Endothelial cell (in vitro differentiated cells): ENCODE measurements around the gene MITF. TPM values are rescaled to one million over a fixed set of nuclear protein-coding genes. Genes with fewer than 3 reads are reported as not detected.

ENCODE experiments used
- DNase-seq: peaks from one replicate; pipeline ENCODE4 v3.0.0; 2021; ENCODE audit warnings: low spot score
- H3K27ac Mint-ChIP-seq: one replicate; pipeline ENCODE4 v1.8.0; 2021; ENCODE audit warnings: mixed read lengths, inconsistent platforms; ENCODE audit not compliant: unreplicated experiment
- H3K27me3 Mint-ChIP-seq: one replicate; pipeline ENCODE4 v1.8.0; 2021; ENCODE audit warnings: mild to moderate bottlenecking, moderate library complexity, mixed read lengths, inconsistent platforms; ENCODE audit not compliant: unreplicated experiment
- H3K36me3 Mint-ChIP-seq: one replicate; pipeline ENCODE4 v1.8.0; 2021; ENCODE audit warnings: mild to moderate bottlenecking, low read depth, mixed read lengths, inconsistent platforms; ENCODE audit not compliant: unreplicated experiment
- H3K4me1 Mint-ChIP-seq: one replicate; pipeline ENCODE4 v1.8.0; 2021; ENCODE audit warnings: mild to moderate bottlenecking, mixed read lengths, inconsistent platforms; ENCODE audit not compliant: unreplicated experiment
- H3K4me3 Mint-ChIP-seq: one replicate; pipeline ENCODE4 v1.8.0; 2021; ENCODE audit warnings: mild to moderate bottlenecking, mixed read lengths, inconsistent platforms; ENCODE audit not compliant: unreplicated experiment
- H3K9me3 Mint-ChIP-seq: one replicate; pipeline ENCODE4 v1.8.0; 2021; ENCODE audit warnings: mixed read lengths, inconsistent platforms; ENCODE audit not compliant: unreplicated experiment
- total RNA-seq: library from RNA; stranded (reverse); fragmentation: NEBNext Ultra II Directional; extraction: Animal tissue kit (Norgen Biotek cat#: 25700); gene quantifications from one replicate; pipeline ENCODE4 v1.2.1, GENCODE V29; 2021; ENCODE audit not compliant: unreplicated experiment
- TF ChIP-seq, protein P1 (sequence below): fragments of 200-600 bp; sonication (generic); IDR thresholded peaks from one replicate; pipeline ENCODE4 v1.5.0; 2021; ENCODE audit warnings: antibody characterized with exemption; ENCODE audit not compliant: unreplicated experiment

MITF gene
- total RNA-seq, 1 donor from 2014 or later: 1.7 TPM

DNA sequence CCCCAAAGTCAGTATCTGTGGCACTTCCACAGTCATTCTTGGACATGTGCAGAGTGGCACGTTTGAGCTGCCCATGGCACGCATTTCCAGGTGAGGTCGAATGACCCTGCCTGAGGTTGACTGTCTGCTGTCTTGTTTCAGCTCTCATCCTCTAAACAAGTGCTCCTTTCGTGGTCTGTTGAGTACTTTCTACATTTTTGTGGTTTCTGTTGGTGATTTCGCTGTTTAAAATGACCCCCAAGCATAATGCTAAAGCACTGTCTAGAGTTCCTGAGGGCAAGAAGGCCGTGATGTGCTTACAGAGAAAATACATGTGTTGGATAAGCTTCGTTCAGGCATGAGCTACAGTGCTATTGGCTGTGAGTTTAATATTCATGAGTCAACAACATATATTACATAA is 220.3 kb downstream of the MITF start:
- Mint-ChIP-seq H3K36me3 (no peaks in the 10 kb centered on the region), H3K4me1 (no peaks in the 10 kb centered on the region), H3K4me3 (no peak overlapping the region), H3K9me3 (no peaks in the 10 kb centered on the region), H3K27ac (no peak overlapping the region), H3K27me3 (no peaks in the 10 kb centered on the region)
- DNase-seq: no peak
- TF ChIP-seq, protein P1, sequence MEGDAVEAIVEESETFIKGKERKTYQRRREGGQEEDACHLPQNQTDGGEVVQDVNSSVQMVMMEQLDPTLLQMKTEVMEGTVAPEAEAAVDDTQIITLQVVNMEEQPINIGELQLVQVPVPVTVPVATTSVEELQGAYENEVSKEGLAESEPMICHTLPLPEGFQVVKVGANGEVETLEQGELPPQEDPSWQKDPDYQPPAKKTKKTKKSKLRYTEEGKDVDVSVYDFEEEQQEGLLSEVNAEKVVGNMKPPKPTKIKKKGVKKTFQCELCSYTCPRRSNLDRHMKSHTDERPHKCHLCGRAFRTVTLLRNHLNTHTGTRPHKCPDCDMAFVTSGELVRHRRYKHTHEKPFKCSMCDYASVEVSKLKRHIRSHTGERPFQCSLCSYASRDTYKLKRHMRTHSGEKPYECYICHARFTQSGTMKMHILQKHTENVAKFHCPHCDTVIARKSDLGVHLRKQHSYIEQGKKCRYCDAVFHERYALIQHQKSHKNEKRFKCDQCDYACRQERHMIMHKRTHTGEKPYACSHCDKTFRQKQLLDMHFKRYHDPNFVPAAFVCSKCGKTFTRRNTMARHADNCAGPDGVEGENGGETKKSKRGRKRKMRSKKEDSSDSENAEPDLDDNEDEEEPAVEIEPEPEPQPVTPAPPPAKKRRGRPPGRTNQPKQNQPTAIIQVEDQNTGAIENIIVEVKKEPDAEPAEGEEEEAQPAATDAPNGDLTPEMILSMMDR: no peak

DNA sequence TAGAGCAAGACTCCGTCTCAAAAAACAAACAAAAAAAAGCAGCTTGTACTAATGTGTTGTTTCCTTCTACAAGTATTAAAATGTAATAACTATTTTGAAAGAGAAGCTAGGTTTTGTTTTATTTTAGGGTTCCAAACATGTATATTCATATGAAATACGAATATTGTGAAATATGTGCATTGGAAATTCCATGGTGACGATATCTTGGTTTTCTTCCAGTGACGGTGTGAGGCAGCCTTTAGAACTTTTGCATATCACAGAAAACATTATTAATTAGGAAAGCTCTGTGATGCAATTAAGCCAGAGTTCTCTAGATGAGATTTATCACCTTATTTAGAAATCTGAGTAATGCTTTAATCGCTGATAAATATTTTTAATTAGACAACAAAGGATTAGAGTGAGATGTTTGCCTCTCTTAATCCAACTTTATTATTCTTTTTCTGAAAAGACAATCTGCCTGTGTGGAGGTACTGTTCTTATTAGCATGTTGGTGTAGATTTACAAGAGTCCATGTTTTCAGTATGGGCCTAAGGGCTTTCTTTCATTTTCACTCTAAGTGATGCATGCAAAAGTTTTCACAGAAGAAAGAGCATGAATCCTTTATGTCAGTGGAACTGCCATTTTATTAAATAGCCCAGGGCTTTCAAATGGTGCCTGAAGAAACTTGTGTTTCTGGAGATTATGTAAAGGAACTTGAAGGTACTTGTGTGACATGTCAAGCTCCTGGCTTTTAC is 222.6 kb downstream of the MITF start:
- Mint-ChIP-seq H3K4me1 (no peaks in the 10 kb centered on the region), H3K9me3 (no peaks in the 10 kb centered on the region), H3K27ac (no peak overlapping the region), H3K27me3 (no peaks in the 10 kb centered on the region), H3K36me3 (no peaks in the 10 kb centered on the region), H3K4me3 (no peak overlapping the region)
- no peak for DNase-seq
- TF ChIP-seq, protein P1: no peak

DNA sequence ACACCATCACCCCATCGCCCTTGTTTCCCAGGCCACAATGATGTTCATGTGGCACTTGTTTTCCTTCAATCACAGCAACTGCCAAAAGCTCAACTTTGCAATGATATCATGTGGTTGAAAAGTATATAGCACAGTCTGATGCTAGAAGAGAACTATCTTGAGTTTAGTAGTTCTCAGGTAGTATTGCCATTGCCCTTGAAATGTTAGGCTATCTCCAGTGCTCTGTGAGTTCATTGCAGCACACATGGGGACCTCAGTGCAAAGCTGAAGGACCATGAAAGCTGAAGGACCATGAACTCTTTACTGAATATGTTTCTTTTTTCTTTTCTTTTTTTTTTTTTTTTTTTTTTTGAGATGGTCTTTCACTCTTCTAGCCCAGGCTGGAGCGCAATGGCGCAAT is 224.4 kb downstream of the MITF start:
- Mint-ChIP-seq H3K9me3 (no peaks in the 10 kb centered on the region), H3K4me3 (no peak overlapping the region), H3K36me3 (no peaks in the 10 kb centered on the region), H3K27me3 (no peaks in the 10 kb centered on the region), H3K4me1 (no peaks in the 10 kb centered on the region), H3K27ac (no peak overlapping the region)
- DNase-seq: no peak
- TF ChIP-seq, protein P1: no peak

DNA sequence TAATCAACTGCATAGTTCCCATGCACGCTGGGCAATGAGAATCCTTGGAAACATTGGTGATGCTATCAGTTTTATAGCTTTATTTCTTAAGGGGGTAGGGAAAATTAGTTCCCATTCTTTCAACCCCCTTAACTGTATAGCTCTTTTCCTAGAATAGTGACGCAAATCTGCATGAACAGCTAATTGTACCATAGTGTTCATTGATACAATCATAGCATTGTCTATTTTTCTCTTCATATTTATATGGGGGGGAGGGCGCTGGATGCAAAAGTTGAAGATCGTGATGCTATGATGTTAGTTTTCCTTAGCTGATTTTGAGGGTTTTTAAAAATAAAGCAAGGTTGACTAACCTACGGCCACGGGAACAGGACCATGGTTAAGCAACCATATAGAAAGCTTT is 227.9 kb downstream of the MITF start:
- DNase-seq: no peak
- Mint-ChIP-seq H3K27me3 (no peaks in the 10 kb centered on the region), H3K27ac (no peak overlapping the region), H3K4me1 (no peaks in the 10 kb centered on the region), H3K4me3 (no peak overlapping the region), H3K36me3 (no peaks in the 10 kb centered on the region), H3K9me3 (no peaks in the 10 kb centered on the region)
- TF ChIP-seq, protein P1: no peak

DNA sequence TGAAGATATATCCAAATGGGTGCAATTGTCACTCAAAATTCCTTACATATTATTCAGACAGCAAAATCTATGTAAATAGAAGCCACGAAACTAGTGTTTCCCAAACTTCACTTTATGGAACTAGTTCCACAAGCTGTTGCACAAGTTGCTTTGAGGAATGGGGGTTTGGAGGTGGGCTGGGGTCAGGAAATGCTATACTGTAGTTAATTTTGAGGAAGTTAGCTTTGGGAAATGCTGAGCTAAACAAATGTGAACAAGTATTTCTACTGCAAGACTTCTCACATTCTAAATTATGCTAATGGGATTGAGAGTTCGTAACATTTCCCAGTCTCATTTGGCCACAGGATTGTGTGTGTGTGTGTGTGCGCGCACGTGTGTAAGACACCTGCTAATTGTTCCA is 231.6 kb downstream of the MITF start:
- no peak for DNase-seq
- no peak overlapping the region for H3K27ac Mint-ChIP-seq
- H3K9me3 Mint-ChIP-seq: no peaks in the 10 kb centered on the region
- no peak overlapping the region for H3K4me3 Mint-ChIP-seq
- no peaks in the 10 kb centered on the region for H3K27me3 Mint-ChIP-seq
- H3K4me1 Mint-ChIP-seq: no peaks in the 10 kb centered on the region
- TF ChIP-seq, protein P1: no peak
- no peaks in the 10 kb centered on the region for H3K36me3 Mint-ChIP-seq
